SK-N-SH treated with all-trans-retinoic acid at 6 μM for 48 hours (cell line): ENCODE data around the gene BCORL1.

Source experiments
- ATAC-seq: fragments of 200-7000 bp; cut with Tn5 transposase; 3 replicates; pipeline ENCODE4 v1.9.1; 2020; ENCODE audit warnings: mild to moderate bottlenecking, moderate library complexity
- ARNTL ChIP-seq: fragments of 450-650 bp; formaldehyde crosslinking; IDR thresholded peaks from 2 replicates; pipeline ENCODE4 v1.5.0; 2020; ENCODE audit warnings: low read depth, mild to moderate bottlenecking, moderate library complexity, borderline replicate concordance
- BACH2 ChIP-seq: fragments of 250-450 bp; sonication (Bioruptor Pico); IDR thresholded peaks from 2 replicates; pipeline ENCODE4 v1.9.0; 2021; ENCODE audit warnings: mild to moderate bottlenecking, borderline replicate concordance
- CSDC2 ChIP-seq: fragments of 250-450 bp; sonication (Bioruptor Pico); IDR thresholded peaks from 2 replicates; pipeline ENCODE4 v1.5.0; 2020; ENCODE audit warnings: mild to moderate bottlenecking, moderate library complexity
- ESRRG ChIP-seq: fragments of 250-450 bp; sonication (Bioruptor Pico); IDR thresholded peaks from 2 replicates; pipeline ENCODE4 v1.6.1; 2021; ENCODE audit warnings: mild to moderate bottlenecking
- GLIS3 ChIP-seq: fragments of 250-450 bp; sonication (Bioruptor Pico); IDR thresholded peaks from 2 replicates; pipeline ENCODE4 v1.5.0; 2020; ENCODE audit warnings: mild to moderate bottlenecking, moderate library complexity
- ISL1 ChIP-seq: fragments of 250-450 bp; sonication (Bioruptor Pico); IDR thresholded peaks from 2 replicates; pipeline ENCODE4 v2.1.2; 2022; ENCODE audit warnings: mild to moderate bottlenecking, moderate library complexity
- PPARA ChIP-seq: fragments of 250-450 bp; sonication (Bioruptor Pico); IDR thresholded peaks from 2 replicates; pipeline ENCODE4 v1.5.0; 2020; ENCODE audit warnings: mild to moderate bottlenecking, borderline replicate concordance
- RARB ChIP-seq: fragments of 250-450 bp; sonication (Bioruptor Pico); IDR thresholded peaks from 2 replicates; pipeline ENCODE4 v1.8.0; 2021; ENCODE audit warnings: mild to moderate bottlenecking, moderate library complexity
- SNAI2 ChIP-seq: fragments of 250-450 bp; sonication (Bioruptor Pico); IDR thresholded peaks from 2 replicates; pipeline ENCODE4 v1.5.0; 2020; ENCODE audit warnings: mild to moderate bottlenecking, moderate library complexity
- ZC3H10 ChIP-seq: fragments of 250-450 bp; sonication (Bioruptor Pico); IDR thresholded peaks from 2 replicates; pipeline ENCODE4 v1.5.1; 2021; ENCODE audit warnings: mild to moderate bottlenecking, moderate library complexity
- ZFP3 ChIP-seq: fragments of 250-450 bp; sonication (Bioruptor Pico); IDR thresholded peaks from 2 replicates; pipeline ENCODE4 v1.5.0; 2020; ENCODE audit warnings: mild to moderate bottlenecking, moderate library complexity
- ZFP30 ChIP-seq: fragments of 450-650 bp; formaldehyde crosslinking; IDR thresholded peaks from 2 replicates; pipeline ENCODE4 v1.5.0; 2022; ENCODE audit warnings: mild to moderate bottlenecking, moderate library complexity
- ZNF565 ChIP-seq: fragments of 450-650 bp; formaldehyde crosslinking; conservative IDR thresholded peaks from 2 replicates; pipeline ENCODE4 v1.5.0; 2020; ENCODE audit warnings: low read depth, mild to moderate bottlenecking, moderate library complexity
- ZNF70 ChIP-seq: fragments of 450-650 bp; formaldehyde crosslinking; IDR thresholded peaks from 2 replicates; pipeline ENCODE4 v1.5.0; 2020; ENCODE audit warnings: mild to moderate bottlenecking, moderate library complexity
- TF ChIP-seq, protein P1 (sequence below): fragments of 250-450 bp; sonication (Bioruptor Pico); IDR thresholded peaks from 2 replicates; pipeline ENCODE4 v1.5.0; 2020; ENCODE audit warnings: mild to moderate bottlenecking, moderate library complexity
- TF ChIP-seq, protein P2 (sequence below): fragments of 250-450 bp; sonication (Bioruptor Pico); IDR thresholded peaks from 2 replicates; pipeline ENCODE4 v1.8.0; 2020; ENCODE audit warnings: mild to moderate bottlenecking, moderate library complexity, borderline replicate concordance
- TF ChIP-seq, protein P3 (sequence below): fragments of 250-450 bp; sonication (Bioruptor Pico); IDR thresholded peaks from 2 replicates; pipeline ENCODE4 v1.5.1; 2021; ENCODE audit warnings: mild to moderate bottlenecking, moderate library complexity
- TF ChIP-seq, protein P4 (sequence below): fragments of 250-450 bp; sonication (Bioruptor Pico); IDR thresholded peaks from 2 replicates; pipeline ENCODE4 v1.5.1; 2020; ENCODE audit warnings: low read depth, mild to moderate bottlenecking, moderate library complexity
- TF ChIP-seq, protein P5 (sequence below): fragments of 250-450 bp; sonication (Bioruptor Pico); IDR thresholded peaks from 2 replicates; pipeline ENCODE4 v1.8.0; 2021; ENCODE audit warnings: low read depth, mild to moderate bottlenecking, moderate library complexity, borderline replicate concordance

The BCORL1 gene

DNA sequence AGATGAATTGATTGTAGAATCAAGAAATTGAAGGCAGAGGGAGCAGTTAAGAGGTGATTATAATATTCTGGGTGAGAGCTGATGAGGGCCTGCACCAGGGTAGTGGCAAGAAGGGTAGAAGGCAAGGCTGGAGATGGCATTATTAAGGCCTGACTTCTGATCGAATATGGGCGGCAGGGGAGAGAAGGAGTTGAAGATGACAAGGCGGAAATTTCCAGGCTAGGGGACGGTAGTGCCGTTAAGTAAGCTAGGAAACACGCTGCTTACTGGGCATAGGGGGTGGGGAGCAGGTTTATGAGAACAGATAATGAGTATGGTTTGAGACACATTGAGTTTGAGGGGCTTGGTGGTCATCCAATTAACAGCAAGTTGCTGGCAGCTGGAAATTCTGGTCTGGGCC lies 19.5 kb downstream of the BCORL1 start:
- TF ChIP-seq RARB (CRISPR knock-in tag), result no peak
- TF ChIP-seq ZNF70 (CRISPR knock-in tag), result no peak
- TF ChIP-seq, protein P1, sequence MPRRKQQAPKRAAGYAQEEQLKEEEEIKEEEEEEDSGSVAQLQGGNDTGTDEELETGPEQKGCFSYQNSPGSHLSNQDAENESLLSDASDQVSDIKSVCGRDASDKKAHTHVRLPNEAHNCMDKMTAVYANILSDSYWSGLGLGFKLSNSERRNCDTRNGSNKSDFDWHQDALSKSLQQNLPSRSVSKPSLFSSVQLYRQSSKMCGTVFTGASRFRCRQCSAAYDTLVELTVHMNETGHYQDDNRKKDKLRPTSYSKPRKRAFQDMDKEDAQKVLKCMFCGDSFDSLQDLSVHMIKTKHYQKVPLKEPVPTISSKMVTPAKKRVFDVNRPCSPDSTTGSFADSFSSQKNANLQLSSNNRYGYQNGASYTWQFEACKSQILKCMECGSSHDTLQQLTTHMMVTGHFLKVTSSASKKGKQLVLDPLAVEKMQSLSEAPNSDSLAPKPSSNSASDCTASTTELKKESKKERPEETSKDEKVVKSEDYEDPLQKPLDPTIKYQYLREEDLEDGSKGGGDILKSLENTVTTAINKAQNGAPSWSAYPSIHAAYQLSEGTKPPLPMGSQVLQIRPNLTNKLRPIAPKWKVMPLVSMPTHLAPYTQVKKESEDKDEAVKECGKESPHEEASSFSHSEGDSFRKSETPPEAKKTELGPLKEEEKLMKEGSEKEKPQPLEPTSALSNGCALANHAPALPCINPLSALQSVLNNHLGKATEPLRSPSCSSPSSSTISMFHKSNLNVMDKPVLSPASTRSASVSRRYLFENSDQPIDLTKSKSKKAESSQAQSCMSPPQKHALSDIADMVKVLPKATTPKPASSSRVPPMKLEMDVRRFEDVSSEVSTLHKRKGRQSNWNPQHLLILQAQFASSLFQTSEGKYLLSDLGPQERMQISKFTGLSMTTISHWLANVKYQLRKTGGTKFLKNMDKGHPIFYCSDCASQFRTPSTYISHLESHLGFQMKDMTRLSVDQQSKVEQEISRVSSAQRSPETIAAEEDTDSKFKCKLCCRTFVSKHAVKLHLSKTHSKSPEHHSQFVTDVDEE (CRISPR knock-in tag), result no peak
- no peak for TF ChIP-seq CSDC2
- TF ChIP-seq ZFP3, result no peak
- no peak for TF ChIP-seq ZC3H10 (CRISPR knock-in tag)
- TF ChIP-seq, protein P2, sequence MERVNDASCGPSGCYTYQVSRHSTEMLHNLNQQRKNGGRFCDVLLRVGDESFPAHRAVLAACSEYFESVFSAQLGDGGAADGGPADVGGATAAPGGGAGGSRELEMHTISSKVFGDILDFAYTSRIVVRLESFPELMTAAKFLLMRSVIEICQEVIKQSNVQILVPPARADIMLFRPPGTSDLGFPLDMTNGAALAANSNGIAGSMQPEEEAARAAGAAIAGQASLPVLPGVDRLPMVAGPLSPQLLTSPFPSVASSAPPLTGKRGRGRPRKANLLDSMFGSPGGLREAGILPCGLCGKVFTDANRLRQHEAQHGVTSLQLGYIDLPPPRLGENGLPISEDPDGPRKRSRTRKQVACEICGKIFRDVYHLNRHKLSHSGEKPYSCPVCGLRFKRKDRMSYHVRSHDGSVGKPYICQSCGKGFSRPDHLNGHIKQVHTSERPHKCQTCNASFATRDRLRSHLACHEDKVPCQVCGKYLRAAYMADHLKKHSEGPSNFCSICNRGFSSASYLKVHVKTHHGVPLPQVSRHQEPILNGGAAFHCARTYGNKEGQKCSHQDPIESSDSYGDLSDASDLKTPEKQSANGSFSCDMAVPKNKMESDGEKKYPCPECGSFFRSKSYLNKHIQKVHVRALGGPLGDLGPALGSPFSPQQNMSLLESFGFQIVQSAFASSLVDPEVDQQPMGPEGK (CRISPR knock-in tag), result no peak
- TF ChIP-seq, protein P3, sequence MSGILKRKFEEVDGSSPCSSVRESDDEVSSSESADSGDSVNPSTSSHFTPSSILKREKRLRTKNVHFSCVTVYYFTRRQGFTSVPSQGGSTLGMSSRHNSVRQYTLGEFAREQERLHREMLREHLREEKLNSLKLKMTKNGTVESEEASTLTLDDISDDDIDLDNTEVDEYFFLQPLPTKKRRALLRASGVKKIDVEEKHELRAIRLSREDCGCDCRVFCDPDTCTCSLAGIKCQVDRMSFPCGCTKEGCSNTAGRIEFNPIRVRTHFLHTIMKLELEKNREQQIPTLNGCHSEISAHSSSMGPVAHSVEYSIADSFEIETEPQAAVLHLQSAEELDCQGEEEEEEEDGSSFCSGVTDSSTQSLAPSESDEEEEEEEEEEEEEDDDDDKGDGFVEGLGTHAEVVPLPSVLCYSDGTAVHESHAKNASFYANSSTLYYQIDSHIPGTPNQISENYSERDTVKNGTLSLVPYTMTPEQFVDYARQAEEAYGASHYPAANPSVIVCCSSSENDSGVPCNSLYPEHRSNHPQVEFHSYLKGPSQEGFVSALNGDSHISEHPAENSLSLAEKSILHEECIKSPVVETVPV, result no peak
- no peak for TF ChIP-seq GLIS3 (CRISPR knock-in tag)
- TF ChIP-seq PPARA, result no peak
- TF ChIP-seq ARNTL (CRISPR knock-in tag), result no peak
- no peak for TF ChIP-seq ZNF565
- TF ChIP-seq, protein P4, sequence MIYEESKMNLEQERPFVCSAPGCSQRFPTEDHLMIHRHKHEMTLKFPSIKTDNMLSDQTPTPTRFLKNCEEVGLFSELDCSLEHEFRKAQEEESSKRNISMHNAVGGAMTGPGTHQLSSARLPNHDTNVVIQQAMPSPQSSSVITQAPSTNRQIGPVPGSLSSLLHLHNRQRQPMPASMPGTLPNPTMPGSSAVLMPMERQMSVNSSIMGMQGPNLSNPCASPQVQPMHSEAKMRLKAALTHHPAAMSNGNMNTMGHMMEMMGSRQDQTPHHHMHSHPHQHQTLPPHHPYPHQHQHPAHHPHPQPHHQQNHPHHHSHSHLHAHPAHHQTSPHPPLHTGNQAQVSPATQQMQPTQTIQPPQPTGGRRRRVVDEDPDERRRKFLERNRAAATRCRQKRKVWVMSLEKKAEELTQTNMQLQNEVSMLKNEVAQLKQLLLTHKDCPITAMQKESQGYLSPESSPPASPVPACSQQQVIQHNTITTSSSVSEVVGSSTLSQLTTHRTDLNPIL (CRISPR knock-in tag), result no peak
- no peak for TF ChIP-seq ISL1 (CRISPR knock-in tag)
- ATAC-seq, result no peak

- TF ChIP-seq GLIS3 (CRISPR knock-in tag) (no peak), ESRRG (CRISPR knock-in tag) (no peak), ARNTL (CRISPR knock-in tag) (no peak)
- TF ChIP-seq, protein P4 (CRISPR knock-in tag), result no peak
- no peak for ATAC-seq
Observed at GRCh38 chrX:130002541-130002940, 20.1 kb downstream of the BCORL1 start.

DNA sequence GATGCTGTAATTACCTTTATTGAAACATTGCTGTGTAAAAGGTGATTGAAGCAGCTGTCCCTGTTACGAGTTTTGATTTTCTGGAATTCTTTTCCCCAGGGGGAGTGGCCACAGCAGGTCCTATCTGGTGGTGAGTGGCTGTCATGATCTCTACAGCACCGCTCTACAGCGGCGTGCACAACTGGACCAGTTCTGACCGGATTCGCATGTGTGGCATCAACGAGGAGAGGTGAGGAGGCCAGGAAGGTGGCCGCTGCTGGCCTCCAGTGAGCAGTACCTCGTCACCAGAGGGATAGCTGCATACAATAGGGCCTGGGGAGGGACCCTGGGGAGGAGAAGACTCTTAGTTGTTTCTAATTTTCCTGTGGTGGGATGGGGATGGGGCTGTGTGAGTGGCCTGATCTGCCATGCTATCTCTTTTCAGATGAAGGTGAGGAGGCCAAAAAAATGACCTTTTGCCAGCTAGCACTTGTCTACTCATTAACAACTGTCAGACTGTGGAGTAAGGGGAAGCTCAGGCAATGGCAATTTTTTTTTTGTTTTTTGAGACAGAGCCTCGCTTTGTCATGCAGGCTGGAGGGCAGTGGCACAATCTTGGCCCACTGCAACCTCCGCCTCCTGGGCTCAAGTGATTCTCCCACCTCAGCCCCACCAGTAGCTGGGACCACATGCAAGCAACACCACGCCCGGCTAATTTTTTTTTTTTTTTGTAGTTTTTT lies 22.8 kb downstream of the BCORL1 start:
- ATAC-seq, result no peak
- TF ChIP-seq RARB (CRISPR knock-in tag) (no peak), ZNF70 (CRISPR knock-in tag) (no peak), ZFP30 (no peak), CSDC2 (no peak), ARNTL (CRISPR knock-in tag) (no peak), PPARA (no peak), ZC3H10 (CRISPR knock-in tag) (no peak), GLIS3 (CRISPR knock-in tag) (no peak), SNAI2 (CRISPR knock-in tag) (no peak), ESRRG (CRISPR knock-in tag) (no peak), BACH2 (no peak)
- TF ChIP-seq, protein P3, result no peak
- TF ChIP-seq, protein P1 (CRISPR knock-in tag), result no peak
- TF ChIP-seq, protein P5, sequence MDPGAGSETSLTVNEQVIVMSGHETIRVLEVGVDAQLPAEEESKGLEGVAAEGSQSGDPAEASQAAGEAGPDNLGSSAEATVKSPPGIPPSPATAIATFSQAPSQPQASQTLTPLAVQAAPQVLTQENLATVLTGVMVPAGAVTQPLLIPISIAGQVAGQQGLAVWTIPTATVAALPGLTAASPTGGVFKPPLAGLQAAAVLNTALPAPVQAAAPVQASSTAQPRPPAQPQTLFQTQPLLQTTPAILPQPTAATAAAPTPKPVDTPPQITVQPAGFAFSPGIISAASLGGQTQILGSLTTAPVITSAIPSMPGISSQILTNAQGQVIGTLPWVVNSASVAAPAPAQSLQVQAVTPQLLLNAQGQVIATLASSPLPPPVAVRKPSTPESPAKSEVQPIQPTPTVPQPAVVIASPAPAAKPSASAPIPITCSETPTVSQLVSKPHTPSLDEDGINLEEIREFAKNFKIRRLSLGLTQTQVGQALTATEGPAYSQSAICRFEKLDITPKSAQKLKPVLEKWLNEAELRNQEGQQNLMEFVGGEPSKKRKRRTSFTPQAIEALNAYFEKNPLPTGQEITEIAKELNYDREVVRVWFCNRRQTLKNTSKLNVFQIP, result no peak
- TF ChIP-seq, protein P4 (CRISPR knock-in tag), result no peak
